Measurements from ENCODE around the gene RTP5.

GRCh38 chr2:241820625-241821384 is 48.7 kb upstream of the RTP5 start:
- no peak for TF ChIP-seq POLR2AphosphoS5 (IDR thresholded peaks at IDR 0.05; ENCODE audit: insufficient read depth, low read depth, low read length)
- no peak for TF ChIP-seq CTCF (IDR thresholded peaks at IDR 0.05; ENCODE audit: extremely low read depth in 1 of 2, insufficient read depth in 1 of 2, low read depth in 1 of 2, low read length in 2 of 2)
- TF ChIP-seq MYC (IDR thresholded peaks at IDR 0.05; ENCODE audit: low read depth, low read length) = no peak
- TF ChIP-seq POLR2A (IDR thresholded peaks at IDR 0.05; ENCODE audit: low read depth, low read length) = no peak
- TF ChIP-seq FOS (IDR thresholded peaks at IDR 0.05; ENCODE audit: borderline replicate concordance, insufficient read depth, low read length) = no peak
